ENCODE measurements around the gene ATE1. TPM values are rescaled to one million over a fixed set of nuclear protein-coding genes. Genes with fewer than 3 reads are reported as not detected.
A peak's percentile ranks its signal among the peaks of the same experiment; 100 is the strongest.
"Not testable (repeated sequence)": the region's sequence is repeated elsewhere in the genome, so short reads cannot be mapped to it uniquely, and the experiment has no call there.

Gene ATE1
- total RNA-seq, 1 experiment from 2014 or later: 27.8 TPM

DNA sequence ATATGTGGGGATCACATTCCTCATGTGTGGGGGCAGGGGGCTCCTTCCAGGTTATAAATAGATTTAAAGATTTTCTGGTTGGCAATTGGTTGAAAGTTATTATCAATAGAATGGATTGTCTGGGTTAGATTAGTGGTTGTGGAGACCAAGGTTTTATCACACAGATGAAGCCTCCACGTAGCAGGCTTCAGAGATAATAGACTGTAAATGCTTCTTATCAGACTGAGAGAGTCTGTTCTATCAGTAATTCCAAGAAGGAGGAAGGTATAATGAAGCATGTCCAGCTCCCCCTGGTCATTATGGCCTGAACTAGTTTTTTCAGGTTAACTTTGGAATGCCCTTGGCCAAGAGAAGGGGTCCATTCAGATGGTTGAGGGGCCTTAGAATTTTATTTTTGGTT is 211.9 kb downstream of the ATE1 start:
- Histone ChIP-seq H3K36me3 (no peaks in the 10 kb centered on the region), H3K4me3 (no peak overlapping the region), H3K9me3 (replicated peaks) (no peaks in the 10 kb centered on the region; the same call in 1 of the 2 replicates), H3K27ac (no peak overlapping the region), H3K27me3 (no peaks in the 10 kb centered on the region), H3K4me1 (peaks cover 2% of the 10 kb centered on the region)
- DNase-seq: no peak

DNA sequence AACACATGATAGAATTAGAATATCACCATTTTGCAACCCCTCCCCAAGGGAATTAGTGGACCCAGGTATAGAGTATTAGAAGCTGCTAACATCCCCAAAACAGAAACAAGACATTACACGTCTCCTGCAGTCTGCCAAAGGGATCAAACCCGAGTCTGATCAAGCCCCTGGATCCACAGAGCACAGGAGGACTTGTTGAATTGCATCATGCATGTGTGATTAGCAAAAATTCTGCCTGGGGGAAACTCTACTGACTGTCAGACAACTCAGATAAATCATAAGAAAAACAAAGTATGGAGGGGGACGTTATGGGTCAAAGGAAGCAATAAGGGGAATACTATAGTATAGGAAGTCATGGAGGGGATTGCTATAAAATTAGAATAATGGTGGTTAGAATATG is 212.8 kb downstream of the ATE1 start:
- no peak for DNase-seq
- Histone ChIP-seq H3K27me3 (no peaks in the 10 kb centered on the region), H3K4me1 (peaks cover 10% of the 10 kb centered on the region), H3K9me3 (replicated peaks) (no peaks in the 10 kb centered on the region; the same call in 1 of the 2 replicates), H3K27ac (no peak overlapping the region), H3K4me3 (no peak overlapping the region), H3K36me3 (no peaks in the 10 kb centered on the region)

DNA sequence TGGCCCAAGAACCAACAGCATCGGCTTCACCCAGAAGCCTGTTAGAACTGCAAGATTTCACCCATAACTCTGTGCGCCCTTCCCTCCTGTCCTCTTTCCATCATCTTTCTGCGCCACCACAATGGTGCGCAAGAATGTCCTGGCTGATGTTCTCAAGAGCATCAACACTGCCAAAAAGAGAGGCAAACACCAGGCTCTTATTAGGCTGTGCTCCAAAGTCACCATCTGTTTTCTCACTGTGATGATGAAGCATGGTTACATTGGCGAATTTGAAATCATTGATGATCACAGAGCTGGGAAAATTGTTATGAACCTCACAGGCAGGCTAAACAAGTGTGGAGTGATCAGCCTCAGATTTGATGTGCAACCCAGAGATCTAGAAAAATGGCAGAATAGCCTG is 214.3 kb downstream of the ATE1 start:
- H3K9me3 ChIP-seq (replicated peaks): no peaks in the 10 kb centered on the region; the same call in 1 of the 2 replicates
- no peaks in the 10 kb centered on the region for H3K27me3 ChIP-seq
- no peaks in the 10 kb centered on the region for H3K36me3 ChIP-seq
- H3K27ac ChIP-seq: no peak overlapping the region
- peaks cover 14% of the 10 kb centered on the region for H3K4me1 ChIP-seq
- DNase-seq: no peak
- no peak overlapping the region for H3K4me3 ChIP-seq

DNA sequence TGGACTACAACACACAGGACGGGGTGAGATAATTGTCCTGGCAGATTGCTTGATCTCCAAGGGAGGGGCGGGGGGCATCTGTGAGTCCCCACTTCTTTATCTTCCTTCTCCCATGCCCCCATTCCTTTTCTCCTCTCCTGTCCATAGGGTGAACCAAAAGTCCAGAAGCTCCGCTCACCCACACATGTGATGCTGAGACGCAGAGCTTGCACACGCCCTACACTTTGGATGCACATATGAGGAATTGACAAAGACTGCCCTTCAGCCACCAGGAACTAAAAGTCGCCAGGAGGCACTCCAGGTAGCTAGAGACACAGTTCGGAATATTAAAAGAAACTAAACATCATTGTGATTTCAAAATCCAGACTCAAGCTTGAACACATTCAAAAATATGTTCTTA is 216.9 kb downstream of the ATE1 start:
- H3K4me1 ChIP-seq: peaks cover 18% of the 10 kb centered on the region
- no peaks in the 10 kb centered on the region for H3K27me3 ChIP-seq
- no peak for DNase-seq
- peak overlapping the region; percentile 76 for H3K27ac ChIP-seq
- H3K9me3 ChIP-seq (replicated peaks): no peaks in the 10 kb centered on the region; the same call in 1 of the 2 replicates
- no peak overlapping the region for H3K4me3 ChIP-seq
- H3K36me3 ChIP-seq: no peaks in the 10 kb centered on the region

DNA sequence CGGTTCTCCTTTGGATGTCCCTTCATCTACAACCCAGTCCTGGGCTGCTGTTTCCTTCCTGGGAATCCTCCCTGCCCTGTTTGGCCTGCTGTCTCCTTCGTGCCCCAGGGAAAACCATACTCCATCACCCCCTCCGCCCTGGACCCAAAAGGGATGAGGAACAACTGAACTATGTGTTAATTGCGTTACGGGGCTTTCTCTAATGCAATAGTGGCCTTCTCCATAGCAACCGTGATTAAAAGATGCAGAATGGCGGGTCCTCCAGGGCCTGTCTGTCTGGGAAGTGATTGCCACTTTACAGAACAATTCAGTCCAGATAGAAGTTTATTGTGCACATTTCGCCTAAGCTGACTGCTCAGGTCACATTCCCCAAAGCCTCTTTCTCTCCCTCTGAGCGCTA is 217.6 kb downstream of the ATE1 start:
- Histone ChIP-seq H3K27me3 (no peaks in the 10 kb centered on the region), H3K27ac (peak overlapping the region; percentile 76), H3K36me3 (no peaks in the 10 kb centered on the region), H3K4me3 (peak overlapping the region; percentile 45), H3K4me1 (peaks cover 18% of the 10 kb centered on the region), H3K9me3 (replicated peaks) (no peaks in the 10 kb centered on the region; the same call in 1 of the 2 replicates)
- DNase-seq: peak; percentile 82

DNA sequence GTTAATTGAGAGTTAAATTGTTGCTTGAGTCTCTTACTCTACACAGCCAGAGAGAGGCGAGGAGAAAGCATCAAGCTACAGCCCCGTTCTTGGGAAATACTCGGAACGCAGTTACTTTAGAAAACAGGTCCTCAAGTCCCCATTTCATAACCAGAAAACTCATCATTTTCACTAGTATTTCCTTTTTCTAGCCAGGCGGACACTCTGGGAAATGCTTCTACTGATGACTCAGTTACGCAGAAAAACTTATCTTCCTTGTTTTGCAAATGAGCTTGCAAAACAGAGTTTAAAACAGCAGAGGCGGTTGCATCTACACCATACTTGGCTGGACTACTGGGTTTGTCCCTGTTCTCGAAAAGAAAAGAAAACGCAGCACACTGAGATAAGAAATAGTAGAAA is 218.2 kb downstream of the ATE1 start:
- Histone ChIP-seq H3K36me3 (no peaks in the 10 kb centered on the region), H3K4me3 (peak overlapping the region; percentile 45), H3K4me1 (peaks cover 18% of the 10 kb centered on the region), H3K9me3 (replicated peaks) (no peaks in the 10 kb centered on the region; the same call in 1 of the 2 replicates), H3K27ac (peak overlapping the region; percentile 76), H3K27me3 (no peaks in the 10 kb centered on the region)
- DNase-seq: no peak

DNA sequence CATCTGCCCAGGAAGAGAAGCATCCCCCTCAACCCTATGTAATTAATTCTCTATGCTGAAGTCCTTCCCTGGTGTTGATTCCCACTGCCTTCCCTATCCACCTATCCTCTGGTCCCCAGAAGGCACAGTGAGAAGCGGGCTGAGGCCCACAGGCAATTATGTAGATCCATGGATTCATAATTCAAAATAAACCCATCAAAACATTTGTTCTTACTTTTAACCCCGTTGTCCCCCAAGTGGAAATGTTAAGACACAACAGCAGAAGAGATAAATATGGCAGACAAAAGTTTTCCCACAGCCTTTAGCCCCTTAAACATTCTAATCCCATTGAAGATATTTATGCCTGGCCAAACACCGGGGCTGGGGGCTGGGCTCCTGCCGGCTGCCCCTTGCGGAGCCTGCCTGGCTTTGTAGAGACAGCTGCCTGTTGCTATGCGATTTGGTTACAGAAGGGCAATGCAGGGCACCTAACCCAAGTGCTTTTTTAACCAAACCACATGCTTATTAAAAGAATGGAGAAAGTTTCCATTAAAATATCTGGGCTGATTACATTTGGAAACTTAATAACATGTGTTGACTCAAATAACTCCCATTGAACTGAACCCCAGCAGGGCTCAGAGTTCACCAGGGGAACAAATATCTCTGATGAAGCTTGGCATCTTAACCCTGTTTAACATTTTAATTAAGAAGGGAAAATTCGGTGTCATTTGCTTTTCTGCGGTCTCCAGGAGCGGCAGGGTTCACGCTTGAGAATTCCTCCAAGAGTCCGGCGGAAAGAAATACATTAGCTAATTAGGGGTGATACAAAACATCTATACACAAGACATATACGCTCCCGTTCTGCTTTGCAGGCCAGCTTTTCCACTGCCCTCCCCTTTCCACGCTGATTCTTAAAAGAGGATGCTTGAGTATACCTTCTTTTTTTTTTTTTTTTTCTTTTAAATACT is 218.8 kb downstream of the ATE1 start:
- peaks cover 18% of the 10 kb centered on the region for H3K4me1 ChIP-seq
- H3K4me3 ChIP-seq: peak overlapping the region; percentile 45
- DNase-seq: peak; percentile 93 to 94
- no peaks in the 10 kb centered on the region for H3K36me3 ChIP-seq
- H3K27ac ChIP-seq: peak overlapping the region; percentile 76
- no peaks in the 10 kb centered on the region for H3K9me3 ChIP-seq (replicated peaks)
- H3K27me3 ChIP-seq: no peaks in the 10 kb centered on the region

DNA sequence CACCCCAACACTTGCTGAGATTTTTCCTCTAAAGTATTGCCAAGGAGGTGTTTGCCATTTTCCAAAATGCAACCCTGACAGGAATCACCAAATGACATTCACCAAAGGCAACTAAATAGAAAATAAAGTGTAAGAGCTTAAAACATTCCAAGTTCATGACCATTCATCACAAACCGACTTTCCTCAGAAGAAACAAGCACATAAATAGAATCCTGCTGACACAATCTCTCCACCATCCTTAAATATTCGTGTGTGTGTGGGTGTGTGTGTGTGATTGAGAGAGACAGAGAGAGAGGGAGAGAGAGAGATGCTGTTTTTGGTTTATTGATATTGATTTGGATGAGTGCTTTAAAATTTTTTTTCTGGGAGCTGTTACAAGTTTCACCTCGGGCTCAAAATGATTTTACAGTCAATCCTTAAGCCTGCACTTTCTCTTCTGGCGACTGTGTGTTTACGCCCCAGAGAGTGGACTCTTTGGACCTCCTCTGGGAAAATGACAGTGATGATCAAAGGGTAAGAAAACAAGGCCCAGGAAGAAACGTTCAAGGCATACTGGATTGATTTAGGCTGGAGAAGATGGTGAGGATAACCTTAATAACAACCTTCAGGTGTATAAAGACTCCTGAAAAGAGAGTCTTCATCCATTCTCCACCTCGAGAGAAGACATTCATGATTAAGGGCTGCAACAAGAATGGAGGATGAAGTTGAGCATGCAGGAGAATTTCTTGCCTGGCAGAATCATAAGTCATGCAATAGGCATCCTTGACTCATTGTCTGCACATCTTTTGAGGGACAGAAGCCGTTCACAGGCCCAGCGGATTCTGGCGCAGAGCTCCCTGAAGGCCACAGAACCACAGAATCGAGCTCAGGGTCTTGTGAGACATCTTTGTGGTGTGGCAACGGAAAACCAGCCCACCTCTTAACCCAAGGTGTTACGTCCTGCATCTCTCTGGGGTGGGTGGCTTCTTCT is 225.2 kb downstream of the ATE1 start:
- H3K4me1 ChIP-seq: no peaks in the 10 kb centered on the region
- H3K9me3 ChIP-seq (replicated peaks): peaks cover 10% of the 10 kb centered on the region
- no peak for DNase-seq
- H3K4me3 ChIP-seq: no peak overlapping the region
- H3K36me3 ChIP-seq: no peaks in the 10 kb centered on the region
- H3K27ac ChIP-seq: no peak overlapping the region
- no peaks in the 10 kb centered on the region for H3K27me3 ChIP-seq

DNA sequence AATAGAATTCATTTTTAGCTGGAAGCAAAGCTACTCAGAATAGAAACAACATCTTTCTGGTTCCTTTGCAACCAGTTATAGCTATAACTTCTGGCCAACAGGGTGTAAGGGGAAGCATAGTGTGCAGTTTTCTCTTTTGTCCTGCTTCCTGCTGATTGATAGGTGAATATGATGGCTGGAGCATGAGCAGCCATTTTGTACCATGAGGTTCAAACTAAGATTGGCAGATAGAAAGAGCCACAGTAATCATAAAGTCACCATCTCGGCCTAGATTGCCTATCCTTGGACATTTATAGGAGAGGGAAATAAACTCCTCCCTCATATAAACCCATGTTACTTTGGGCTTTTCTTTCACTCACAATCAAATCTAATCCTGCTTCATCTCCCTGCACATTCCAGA is 227.4 kb downstream of the ATE1 start:
- Histone ChIP-seq H3K9me3 (replicated peaks) (peaks cover 10% of the 10 kb centered on the region), H3K27ac (no peak overlapping the region), H3K27me3 (no peaks in the 10 kb centered on the region), H3K4me1 (peaks cover 2% of the 10 kb centered on the region), H3K36me3 (no peaks in the 10 kb centered on the region), H3K4me3 (no peak overlapping the region)
- no peak for DNase-seq

DNA sequence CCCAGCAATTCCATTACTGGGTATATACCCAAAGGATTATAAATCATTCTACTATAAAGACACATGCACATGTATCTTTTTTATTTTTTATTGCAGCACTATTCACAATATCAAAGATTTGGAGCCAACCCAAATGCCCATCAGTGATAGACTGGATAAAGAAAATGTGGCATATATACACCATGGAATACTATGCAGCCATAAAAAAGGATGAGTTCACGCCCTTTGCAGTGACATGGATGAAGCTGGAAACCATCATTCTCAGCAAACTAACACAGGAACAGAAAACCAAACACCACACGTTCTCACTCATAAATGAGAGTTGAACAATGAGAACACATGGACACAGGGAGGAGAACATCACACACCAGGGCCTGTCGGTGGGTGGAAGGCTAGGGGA is 228.1 kb downstream of the ATE1 start:
- not testable (repeated sequence) for H3K4me1 ChIP-seq, H3K27ac ChIP-seq, H3K27me3 ChIP-seq, H3K4me3 ChIP-seq, DNase-seq, H3K36me3 ChIP-seq
- H3K9me3 ChIP-seq (replicated peaks): peaks cover 10% of the 10 kb centered on the region

DNA sequence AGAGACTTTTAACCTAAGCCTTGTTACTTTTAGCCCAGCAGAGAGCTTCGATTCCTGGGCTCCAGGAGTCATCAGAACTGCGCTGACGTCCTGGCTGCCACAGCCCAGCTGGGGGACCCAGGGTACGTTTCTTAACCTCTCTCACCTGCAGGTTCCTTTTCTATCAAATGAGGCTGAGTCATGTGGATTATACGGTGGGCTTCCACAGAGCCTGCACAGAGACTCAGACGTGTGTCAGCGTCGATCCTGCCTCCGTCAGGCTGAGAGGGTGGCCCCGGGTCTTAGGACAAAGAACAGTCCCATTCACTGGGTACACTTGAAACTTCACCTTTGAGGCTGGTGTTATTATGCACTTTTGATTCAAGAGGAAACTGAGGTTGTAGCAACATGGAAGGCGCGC is 228.9 kb downstream of the ATE1 start:
- peaks cover 12% of the 10 kb centered on the region for H3K4me1 ChIP-seq
- H3K27ac ChIP-seq: no peak overlapping the region
- no peaks in the 10 kb centered on the region for H3K36me3 ChIP-seq
- H3K9me3 ChIP-seq (replicated peaks): peaks cover 10% of the 10 kb centered on the region
- no peak for DNase-seq
- H3K4me3 ChIP-seq: no peak overlapping the region
- no peaks in the 10 kb centered on the region for H3K27me3 ChIP-seq

DNA sequence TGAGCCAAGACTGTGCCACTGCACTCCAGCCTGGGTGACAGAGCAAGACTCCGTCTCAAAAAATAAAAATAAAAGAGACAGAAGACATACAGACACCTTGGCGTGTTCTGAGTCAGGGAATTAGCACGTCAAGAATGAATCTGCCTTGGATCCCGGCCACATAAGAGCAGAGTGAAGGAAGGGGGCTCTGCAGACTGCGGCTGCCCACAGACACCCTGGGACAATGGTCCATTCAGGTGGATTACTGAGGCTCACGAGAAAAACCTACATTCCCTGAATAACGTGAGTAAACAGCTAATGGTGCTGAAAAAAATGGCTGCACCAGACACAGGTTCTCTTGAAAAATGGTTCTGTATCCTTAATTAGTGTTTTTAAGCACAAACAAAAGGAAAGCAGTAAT is 229.5 kb downstream of the ATE1 start:
- Histone ChIP-seq H3K4me1 (peaks cover 12% of the 10 kb centered on the region), H3K4me3 (no peak overlapping the region), H3K27ac (no peak overlapping the region), H3K9me3 (replicated peaks) (peaks cover 10% of the 10 kb centered on the region), H3K27me3 (no peaks in the 10 kb centered on the region), H3K36me3 (no peaks in the 10 kb centered on the region)
- peak in 1 of 2 experiments; percentile 33 for DNase-seq

DNA sequence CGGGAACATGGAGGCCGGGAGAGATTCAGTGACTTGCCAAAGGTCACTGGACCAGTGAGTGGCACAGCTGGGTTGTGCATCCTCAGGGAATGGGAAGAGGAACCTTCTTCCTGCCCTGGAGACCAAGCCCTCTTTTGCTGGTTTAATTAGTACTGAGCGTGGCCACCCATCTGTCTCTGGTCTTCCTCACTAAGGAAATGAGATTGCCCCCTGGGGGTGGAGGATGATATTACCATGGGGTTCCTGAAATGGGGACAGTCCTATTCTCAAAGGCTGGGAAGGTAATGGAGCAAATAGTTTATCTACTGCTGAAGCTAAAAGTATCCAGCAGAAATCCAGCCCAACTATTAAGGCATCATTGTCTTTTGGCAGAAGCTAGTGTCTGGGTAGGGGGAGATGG is 231.0 kb downstream of the ATE1 start:
- Histone ChIP-seq H3K4me1 (peaks cover 12% of the 10 kb centered on the region), H3K36me3 (no peaks in the 10 kb centered on the region), H3K4me3 (no peak overlapping the region), H3K27me3 (no peaks in the 10 kb centered on the region), H3K27ac (no peak overlapping the region), H3K9me3 (replicated peaks) (peaks cover 10% of the 10 kb centered on the region)
- peak; percentile 74 to 82 for DNase-seq

DNA sequence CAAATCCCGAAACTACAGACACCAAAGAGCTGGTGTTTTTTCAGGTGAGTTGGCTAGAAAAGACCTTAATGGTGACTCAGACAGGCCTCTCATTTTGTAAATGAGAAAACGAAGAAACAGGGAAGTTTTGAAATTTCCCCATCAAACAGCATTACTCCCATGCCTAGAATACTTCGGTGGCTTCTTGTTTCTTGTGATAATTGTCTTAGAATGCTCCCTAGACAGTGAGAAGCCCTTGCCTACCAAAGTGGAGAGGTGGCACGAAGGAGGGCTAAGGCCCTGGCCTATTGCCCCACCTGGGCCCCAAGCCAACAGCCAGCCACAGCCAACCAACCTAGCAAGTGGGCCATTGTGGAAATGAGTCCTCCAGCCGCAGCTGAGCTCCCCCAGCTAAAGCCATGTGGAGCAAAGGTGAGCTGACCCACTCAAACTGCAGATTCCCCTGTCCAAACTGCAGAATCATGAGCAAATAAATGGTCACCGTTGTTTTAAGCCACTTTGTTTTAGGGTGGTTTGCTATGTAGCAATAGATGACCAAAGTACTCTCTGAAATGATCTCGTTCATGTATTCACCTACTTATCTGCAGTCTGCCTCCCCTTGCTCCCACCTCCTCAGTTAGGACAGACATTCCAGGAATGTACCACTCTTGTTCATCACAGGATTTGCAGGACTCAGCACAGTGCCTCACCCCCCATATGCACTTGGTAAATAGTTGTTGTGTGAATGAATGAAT is 231.9 kb downstream of the ATE1 start:
- no peak overlapping the region for H3K27ac ChIP-seq
- H3K4me3 ChIP-seq: no peak overlapping the region
- H3K36me3 ChIP-seq: no peaks in the 10 kb centered on the region
- H3K9me3 ChIP-seq (replicated peaks): peaks cover 10% of the 10 kb centered on the region
- H3K27me3 ChIP-seq: no peaks in the 10 kb centered on the region
- peaks cover 12% of the 10 kb centered on the region for H3K4me1 ChIP-seq
- DNase-seq: no peak

Data from SJCRH30 (cell line).